ELF-1 (cell line): ENCODE measurements around the gene ADAMTS15.
"Not testable (repeated sequence)": the region's sequence is repeated elsewhere in the genome, so short reads cannot be mapped to it uniquely, and the experiment has no call there.

Experiments used
- DNase-seq: peaks from one replicate; pipeline ENCODE4 v3.0.0-alpha.2; 2016; ENCODE audit warnings: low read depth, low spot score

Gene ADAMTS15

DNA sequence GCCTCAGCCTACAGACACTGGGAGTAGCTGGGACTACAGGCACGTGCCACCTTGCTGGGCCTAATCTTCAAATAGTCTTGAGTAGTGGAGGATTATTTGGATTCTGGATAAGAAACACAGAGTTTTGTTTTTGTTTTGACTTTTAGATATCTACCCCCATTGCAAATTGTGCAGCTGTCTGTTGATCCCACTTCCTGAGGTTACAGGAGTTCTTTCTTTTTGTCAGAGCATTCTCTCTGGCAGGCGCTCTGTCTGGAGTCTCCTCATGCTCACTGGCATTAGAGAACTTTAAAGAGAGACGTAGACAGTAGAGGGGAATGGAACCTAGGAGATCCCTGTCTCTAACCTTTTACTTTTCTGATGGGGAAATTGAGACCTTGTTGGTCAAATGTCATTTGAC lies 12.3 kb upstream of the ADAMTS15 start:
- DNase-seq, result no peak

DNA sequence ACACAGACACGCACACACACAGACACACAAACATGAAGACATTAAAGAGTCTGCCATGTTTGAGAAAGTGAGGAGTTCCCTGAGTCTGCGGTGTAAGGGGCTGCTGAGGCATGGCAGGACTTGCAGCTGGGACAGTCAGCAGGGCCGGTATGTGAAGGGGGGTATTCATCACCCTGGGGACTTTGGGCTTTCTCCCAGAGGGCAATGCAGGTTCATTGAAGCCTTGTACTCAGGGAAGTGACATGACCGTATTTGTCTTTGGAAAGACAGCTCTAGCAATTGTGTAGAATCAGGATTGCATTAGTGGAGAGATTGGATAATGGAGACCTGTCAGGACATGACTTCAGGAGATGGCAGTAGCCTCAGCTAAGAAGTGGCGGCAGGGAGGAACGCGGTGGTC lies 10.6 kb upstream of the ADAMTS15 start:
- no peak for DNase-seq

DNA sequence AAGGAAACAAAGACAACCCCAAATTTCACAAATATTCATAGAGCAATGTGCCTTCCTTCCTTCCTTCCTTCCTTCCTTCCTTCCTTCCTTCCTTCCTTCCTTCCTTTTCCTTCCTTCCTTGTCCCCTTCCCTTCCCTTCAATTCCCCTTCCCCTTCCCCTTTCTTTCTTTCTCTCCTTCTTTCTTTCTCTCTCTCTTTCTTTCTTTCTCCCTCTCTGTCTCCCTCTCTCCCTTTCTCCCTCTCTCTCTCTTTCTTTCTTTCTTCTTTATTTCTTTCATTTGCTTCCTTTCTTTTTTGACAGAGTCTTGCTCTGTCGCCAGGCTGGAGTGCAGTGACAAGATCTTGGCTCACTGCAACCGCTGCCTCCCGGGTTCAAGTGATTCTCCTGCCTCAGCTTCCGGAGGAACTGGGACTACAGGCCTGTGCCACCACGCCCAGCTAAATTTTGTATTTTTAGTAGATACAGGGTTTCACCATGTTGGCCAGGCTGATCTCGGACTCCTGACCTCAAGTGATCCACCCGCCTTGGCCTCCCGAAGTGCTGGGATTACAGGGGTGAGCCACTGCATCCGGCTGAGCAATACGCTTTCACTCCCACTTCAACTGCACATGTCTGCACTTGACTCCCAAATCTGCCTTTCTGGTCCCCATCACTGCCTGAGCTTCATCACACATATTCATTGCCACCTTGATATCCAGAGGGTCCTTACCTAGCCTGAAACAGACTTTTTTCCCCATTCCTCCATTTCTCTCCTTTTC lies 9.9 kb upstream of the ADAMTS15 start:
- DNase-seq, result not testable (repeated sequence)

DNA sequence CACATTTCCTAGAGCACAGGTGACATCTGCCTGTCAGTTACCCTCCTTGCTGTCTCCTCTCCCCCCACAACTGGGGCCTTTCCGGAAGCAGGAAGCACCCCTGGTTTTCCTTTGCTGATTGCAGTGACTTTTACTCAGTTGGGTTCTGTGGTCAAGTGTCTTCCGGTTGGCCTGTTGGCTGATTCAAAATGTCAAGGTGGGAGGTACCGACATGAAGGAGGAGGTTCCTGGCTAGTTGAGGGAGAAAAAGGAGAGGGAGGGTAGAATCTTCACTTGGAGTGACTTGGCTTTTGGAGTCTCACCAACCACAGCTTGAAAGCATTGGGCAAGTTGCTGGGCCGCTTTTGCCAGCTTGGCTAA lies 9.3 kb upstream of the ADAMTS15 start:
- no peak for DNase-seq

DNA sequence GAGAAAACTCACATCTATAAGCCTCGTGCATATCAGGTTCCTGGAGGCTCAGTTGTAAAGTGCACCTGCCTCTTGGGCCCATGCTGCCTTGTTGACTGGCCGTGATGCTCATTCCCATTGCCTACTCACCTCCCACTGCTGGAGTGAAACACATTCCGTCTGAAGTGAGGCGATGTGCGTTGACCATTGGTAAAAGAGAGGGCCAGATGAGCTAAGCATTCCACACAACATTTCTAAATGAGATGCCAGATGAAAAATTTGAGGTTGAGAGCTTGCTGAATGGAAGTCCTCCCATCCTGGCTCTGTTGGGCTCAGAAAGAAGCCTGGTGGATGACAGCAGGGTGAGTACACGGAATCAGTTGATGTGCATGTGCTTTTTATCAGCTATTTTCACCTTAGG lies 8.6 kb upstream of the ADAMTS15 start:
- no peak for DNase-seq

DNA sequence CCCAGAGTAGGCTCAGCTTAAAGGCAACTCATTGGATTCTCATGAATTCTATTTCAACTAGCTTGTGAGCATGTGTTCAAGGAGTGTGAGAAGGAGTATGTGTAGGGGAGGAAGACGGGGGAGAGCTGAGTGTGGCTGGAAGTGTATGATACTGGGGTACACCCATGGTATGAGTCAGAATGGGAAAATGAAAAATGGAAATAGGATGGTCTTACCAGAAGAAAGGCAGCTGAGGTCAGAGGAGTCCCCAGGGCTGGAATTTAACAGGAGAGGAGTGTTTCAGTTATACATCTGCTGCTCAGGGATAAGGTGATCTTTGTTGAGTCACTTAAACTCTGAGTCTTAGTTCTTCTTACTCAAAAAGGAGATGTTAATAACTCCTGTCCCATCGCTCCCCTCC lies 6.7 kb upstream of the ADAMTS15 start:
- no peak for DNase-seq

DNA sequence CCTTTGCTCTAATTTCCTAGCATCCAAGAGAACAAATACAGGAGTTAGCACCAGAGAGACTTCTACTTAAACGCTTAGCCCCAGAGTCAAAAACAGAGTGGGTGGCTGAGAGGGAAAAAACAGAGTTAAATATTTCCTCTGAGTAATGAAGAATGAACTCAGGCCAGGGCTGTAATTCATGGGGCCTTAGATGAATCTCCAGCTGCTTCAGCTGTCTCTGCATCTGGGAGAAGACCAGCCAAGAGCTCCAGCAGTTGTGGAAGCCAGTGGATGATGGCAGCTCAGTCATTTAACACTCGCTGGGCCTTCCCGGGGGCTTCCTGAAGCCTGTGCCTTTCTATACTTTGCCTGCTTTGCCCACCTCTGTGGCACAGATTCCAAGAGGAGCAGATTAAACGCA lies 5.7 kb upstream of the ADAMTS15 start:
- no peak for DNase-seq

DNA sequence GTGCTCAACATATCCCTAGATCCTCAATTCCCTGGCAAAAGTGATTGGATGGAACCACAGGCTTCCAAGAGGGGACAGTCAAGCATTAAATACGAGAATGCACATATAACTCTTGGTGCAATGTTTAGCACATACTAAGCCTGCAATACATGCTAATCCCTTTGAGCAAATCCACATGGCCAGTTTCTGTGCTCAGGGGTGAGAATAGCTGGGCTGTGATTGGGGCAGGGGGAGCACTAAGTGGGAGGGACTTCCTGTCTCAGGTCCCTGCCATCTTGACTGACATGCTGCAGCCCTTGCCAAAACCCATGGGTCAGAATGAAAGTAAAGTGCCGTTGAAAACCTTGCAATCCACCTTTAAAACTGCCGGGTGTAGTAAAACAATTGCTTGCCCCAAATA lies 2.7 kb upstream of the ADAMTS15 start:
- no peak for DNase-seq

DNA sequence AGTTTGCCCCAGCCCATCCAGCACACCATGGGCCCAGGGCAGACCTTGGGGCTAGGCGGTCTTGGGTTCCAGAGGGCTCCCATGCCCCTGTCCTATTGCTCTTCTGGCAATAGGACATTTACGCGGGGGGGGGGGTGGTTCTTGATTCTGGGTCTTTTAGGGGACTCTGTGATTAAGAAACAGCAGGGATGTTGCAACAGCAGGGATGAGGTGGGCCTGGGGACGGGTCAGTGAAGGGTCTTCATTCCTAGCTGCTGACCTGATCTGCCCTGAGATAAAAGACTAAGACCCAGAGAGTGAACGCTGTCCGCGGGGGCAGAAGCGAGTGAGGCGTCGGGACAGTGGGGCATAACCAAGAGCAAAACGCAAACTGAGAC lies 418 bp upstream of the ADAMTS15 start:
- no peak for DNase-seq

DNA sequence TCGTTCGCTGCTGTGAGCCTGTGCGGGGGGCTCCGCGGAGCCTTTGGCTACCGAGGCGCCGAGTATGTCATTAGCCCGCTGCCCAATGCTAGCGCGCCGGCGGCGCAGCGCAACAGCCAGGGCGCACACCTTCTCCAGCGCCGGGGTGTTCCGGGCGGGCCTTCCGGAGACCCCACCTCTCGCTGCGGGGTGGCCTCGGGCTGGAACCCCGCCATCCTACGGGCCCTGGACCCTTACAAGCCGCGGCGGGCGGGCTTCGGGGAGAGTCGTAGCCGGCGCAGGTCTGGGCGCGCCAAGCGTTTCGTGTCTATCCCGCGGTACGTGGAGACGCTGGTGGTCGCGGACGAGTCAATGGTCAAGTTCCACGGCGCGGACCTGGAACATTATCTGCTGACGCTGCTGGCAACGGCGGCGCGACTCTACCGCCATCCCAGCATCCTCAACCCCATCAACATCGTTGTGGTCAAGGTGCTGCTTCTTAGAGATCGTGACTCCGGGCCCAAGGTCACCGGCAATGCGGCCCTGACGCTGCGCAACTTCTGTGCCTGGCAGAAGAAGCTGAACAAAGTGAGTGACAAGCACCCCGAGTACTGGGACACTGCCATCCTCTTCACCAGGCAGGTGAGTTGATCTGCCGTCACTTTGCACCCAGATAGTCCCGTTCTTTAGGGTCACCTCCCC lies 1.0 kb downstream of the ADAMTS15 start:
- no peak for DNase-seq

DNA sequence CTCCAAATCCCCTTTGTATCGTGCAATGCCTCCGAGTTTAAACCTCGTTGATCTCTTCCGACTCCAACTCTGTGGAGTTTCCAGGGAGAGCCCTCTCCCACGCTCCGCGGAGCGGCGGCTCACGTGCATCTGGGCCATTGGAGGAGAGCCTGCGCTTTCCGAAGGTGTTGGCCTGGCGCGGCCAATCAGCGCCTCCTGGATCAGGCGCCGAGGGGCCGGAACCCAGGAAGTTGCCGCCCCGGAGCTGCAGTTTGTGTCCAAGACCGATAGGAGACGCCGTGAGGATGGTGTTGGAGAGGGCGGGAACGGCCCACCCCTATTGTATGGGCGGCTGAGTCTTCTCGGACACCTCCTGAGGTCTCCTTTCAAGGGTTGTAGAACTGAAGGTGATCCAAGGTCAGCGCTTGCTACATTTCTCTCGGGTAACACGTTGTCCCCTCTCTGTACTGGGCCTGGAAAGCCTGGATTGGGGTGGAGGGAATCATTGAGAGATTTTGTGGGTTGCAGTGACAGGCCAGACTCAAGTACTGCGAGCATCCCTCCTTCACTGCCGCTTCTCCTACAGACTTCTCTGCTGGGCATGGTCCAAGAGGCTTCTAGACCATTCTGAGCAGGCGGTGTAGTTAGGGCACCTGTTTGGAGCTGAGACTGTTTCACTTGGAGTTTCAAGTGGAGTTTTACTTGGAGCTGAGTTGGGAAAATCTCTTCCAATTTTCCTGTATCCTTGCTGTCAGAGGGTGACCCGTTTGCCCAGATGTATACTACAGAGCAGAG lies 1.7 kb downstream of the ADAMTS15 start:
- DNase-seq, result peak; percentile 94

DNA sequence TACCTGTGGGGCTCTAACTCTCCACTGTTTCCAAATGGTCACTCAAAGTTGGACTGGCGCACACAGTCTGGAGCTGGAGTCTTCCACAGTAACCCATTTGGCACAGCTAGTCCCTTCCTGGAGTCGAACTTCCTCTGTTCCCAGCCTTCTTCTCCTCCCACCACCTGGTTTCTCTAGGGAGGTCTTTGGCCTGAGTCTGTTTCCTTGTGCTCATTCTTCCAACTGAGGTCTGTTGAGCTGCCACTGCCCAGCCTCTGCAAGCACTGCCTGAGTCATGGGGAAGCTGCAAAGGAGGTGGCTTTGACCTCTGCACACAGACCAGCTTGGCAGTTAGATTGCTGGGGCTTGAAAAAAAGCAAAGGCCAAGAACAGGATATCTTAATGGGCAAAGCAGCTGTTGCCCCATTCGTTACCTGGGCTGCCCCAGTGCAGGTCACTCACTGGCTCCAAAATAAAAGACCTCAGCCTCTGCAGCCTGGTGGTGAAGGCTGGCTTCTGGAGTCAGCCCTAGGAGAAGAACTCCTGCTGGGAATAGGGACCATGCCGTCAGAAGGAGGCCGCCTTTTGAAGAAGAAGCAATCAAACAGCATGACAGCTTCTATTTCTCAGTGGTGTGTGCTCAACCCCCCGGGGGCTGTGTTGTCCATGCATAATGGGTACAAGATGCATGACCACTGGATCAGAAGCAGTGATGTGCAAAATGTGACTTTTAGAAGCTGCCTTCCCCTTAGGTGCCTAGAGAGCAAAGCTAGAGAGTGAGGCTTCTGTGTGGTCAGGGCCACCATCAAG lies 3.0 kb downstream of the ADAMTS15 start:
- DNase-seq, result peak; percentile 74

DNA sequence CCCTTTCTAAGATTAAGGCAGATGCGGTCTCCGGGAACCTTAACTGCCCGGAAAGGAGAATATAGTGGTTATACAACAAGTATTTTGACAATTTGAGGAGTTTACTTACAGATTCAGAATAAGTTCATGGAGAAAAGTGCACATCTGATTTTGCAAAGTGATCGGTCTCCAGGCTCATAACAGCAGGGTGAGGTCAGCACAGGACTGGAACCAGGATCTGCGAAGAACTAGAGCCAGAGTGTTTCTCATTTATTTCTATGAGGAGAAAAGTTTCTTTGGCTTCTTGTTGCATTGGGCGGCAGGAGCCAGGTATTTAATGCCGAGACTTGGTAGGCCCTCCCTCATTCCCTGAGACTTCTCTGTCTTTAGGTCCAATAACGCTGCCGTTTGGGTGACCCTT lies 3.7 kb downstream of the ADAMTS15 start:
- DNase-seq, result no peak

DNA sequence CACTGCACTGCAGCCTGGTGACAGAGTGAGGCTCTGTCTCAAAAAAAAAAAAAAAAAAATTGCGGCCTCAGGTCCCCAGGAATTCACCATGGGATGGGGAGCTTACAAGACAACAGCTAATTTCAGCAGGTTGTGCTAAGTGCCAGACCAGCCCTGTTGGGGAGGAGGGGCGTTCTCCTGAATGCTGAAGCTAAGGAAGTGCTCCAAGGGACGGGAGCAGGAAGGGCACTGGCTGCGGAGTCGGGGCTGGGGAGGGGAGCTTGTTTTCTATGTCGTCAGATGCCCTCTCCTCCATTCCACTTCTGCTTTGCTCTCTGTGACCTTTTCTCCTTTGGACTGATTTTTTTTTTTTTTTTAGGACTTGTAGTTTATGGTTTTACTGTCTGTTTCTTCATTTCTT lies 4.5 kb downstream of the ADAMTS15 start:
- peak; percentile 41 for DNase-seq

DNA sequence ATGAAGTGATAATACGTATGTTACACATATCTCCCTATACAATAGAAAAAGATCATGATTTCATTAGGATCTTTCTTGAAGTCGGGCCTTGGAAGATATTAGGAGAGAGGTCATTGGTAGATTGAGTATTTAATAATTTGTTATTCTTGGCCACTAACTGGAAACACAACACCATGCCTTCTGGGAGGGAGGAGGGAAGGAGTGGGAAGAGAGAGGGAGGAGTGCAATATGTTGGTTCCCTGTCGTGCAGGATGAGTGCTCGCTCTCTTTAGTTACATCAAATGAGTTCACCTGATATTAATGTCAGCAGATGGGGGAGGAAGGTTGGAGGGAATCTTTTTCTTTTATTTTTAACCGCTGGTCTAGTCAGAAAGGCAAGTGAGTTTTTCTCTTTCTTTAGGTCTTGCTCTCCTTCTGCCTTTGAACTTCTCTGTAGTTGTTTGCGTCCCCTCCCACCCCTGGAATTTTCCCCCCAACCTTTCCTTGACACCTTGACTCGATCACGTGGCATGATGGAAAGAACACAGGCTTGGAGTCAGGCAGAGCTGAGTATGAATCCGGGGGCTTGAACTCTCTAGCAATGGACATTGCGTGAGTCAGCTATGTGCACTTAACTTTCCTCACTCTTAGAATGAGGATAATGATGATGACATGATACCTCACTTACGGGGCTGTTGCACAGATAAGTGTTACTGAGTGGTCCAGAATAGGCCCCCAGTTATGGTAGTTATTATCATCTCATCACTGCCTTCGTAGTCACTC lies 6.2 kb downstream of the ADAMTS15 start:
- DNase-seq, result no peak

DNA sequence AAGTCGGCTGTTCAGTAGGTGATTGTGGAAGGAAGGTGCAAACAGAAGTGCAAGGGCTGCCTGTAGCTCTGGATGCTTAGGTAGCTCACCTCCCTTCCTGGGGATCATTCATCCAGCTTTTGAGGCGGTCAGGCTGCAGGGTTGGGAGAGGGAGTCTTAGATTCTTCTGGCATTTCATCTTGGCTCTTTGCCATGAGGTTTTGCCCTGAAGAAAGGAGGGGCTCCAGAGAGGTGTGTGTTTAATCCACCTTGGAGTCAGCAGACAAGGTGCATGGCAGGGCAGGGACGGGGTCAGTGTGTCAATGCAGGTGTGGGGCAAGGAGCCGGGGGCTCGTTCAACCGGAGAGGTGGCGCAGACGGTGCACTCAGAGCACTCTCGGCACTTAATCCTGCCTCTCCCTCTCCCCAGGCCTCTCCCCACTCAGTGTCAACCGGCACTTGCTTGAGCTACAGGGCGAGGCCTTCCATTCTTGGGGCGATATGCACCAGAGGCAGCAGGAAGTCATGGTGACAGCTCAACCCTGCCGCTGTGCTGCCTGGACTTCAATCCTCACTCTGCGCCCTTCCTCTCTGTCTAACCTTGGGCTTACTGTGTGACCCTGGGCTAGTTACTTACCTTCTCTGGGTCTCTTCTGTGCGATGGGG lies 7.2 kb downstream of the ADAMTS15 start:
- DNase-seq, result no peak

DNA sequence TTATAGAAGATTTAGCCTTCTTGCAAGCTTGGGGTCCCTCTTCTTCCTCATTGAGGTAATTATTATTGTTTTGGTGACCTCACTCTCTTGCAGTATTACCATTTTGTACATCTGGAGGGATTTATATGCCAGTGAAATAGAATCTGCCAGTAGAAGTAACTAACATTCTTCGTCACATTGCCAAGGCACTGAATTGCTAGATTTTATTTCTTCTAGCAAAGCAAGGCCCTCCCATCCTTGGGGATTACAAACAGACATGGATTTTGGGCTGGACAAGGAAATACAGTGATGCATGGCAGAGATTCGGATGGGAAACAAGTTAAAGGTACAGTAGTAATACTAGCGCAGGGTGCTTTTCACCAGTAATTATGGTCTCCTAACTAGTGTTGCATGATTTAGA lies 7.8 kb downstream of the ADAMTS15 start:
- no peak for DNase-seq

DNA sequence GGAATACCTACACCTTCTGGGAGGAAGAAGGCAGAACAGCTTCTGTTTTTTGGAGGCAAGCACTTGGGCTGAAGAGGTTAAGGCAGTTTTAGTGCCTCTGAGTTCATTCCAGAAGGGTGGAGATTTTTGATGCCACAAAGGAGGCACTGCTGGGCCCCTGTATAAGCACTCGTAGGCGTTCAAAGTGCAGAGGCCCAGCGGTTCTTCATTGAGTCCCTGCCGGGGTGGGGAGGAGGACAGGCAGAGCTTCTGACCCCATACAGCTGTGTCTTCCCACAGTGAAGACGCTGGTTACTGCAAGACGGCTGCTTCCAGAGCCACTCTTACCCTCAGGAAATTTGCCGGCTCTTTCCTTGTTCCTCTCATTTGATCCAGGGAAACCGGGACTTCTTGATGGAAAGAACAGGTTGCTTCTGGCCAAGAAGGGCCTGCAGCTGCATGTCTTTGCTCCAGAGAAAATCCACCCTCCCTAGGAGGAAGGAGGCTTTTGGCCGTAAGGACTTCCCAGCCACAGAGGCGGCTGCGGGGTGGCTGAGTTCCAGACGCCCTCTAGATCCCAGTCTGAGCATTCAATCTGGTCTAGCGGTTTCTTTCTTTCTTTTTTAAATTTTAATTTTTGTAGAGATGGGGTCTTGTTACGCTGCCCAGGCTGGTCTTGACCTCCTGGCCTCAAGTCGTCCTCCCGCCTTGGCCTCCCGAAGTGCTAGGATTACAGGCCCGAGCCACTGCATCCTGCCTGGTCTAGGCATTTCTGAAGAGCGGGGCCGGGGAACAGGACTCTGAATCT lies 9.4 kb downstream of the ADAMTS15 start:
- DNase-seq, result no peak

DNA sequence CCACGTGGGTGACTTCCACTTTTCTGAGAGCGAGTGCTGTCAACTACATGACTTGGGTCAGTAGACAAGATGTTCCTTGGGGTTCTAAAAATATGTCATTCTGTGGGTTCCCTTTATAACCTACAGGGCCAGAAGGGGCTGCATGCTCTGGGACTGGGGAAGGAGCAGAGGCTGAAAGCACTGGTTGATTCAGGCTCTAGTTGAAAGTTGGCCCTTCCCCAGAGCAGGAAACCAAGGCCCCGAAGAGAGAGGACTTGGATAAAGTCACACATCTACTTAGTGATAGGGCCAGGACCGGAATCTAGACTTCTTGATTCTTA lies 9.9 kb downstream of the ADAMTS15 start:
- DNase-seq, result no peak

DNA sequence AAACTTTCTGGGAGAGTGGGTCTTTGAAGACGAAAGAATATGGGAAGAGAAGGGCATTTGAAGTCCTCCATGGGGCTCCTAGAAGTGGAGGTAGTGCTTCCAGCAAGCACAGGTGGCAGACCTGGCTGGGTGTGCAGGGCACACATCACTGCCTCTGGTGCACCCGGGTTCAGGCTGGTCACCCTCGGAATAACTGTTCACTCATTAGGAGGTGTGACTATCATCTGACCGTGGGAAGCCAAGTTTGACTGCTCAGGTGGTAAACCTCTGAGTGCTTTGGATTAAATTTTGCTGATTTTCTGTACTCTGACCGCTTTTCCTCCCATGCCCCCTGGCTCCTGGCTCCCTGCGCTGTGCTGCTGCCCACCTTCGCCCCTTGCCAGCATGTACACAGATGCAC lies 11.1 kb downstream of the ADAMTS15 start:
- no peak for DNase-seq
